Left ventricle myocardium superior (tissue), 1 donor: ENCODE results near the gene PTPRCAP. TPM values are rescaled to one million over a fixed set of nuclear protein-coding genes. Genes with fewer than 3 reads are reported as not detected.

Experiments
- ATAC-seq: fragments of 200-7000 bp; cut with Tn5 transposase; one replicate; pipeline ENCODE4 v1.9.1; 2020; ENCODE audit warnings: mild to moderate bottlenecking, moderate library complexity
- DNase-seq: peaks from one replicate; pipeline ENCODE4 v3.0.0-alpha.2; 2020
- intact Hi-C: fragments of 100-400 bp; cut with micrococcal nuclease; formaldehyde crosslinking; loops from one replicate; pipeline ENCODE4 v1.11.0; 2022
- total RNA-seq: library from RNA; stranded (reverse); fragmentation: NEBNext Ultra II Directional; extraction: Animal tissue kit (Norgen Biotek cat#: 25700); gene quantifications from one replicate; pipeline ENCODE4 v1.2.1, GENCODE V29; 2021
- donor health status: DM: no; HTN: yes; CAD: no; lungs with severe emphysema.

Gene PTPRCAP
- total RNA-seq, 1 donor from 2014 or later, result 2.0 TPM

DNA sequence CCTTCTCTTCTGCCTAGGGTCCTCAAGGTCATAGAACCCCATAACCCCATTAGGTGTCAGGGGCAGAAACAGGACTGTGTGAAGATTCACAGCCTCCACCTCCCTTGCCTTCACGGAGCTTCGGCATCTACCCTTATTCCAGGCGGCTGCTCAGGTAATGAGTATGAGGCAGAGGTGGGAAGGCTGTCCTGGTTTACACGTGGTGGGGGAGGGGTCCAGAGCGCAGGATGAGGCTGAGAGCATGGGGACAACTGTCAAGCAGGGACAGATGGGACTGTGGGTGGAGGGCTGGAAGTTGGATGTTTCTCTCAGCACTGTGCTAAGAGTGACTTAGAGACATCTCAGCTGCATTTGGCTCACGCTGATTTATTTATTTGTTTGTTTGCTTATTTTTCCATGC lies 50.0 kb downstream of the PTPRCAP start:
- intact Hi-C loops, result no loop called here
- DNase-seq (no peak), ATAC-seq (no peak)

DNA sequence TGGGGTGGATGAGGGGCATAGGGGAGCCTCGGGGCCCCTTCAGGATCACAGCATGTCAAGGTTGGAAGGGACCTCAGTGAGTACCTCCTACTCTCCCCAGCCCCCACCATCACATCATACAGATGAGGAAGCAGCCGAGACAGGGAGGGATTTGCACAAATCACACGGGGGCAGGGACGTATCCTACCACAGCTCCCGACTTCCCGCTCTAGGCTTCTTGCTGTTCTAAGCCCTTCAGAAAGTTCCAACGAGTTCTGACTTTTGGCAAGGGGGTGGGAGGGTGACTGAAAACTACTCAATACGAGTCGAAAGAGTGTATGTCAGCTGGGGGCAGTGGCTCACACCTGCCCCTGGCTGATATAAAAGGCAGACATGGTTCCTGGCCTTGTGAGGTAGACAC lies 50.4 kb downstream of the PTPRCAP start:
- DNase-seq, result no peak
- intact Hi-C loops, result no loop called here
- ATAC-seq, result no peak

Other genes with a start within 250 kb of the PTPRCAP start
- gene GRK2, start 171.2 kb downstream of the PTPRCAP start, total RNA-seq, result 56.8 TPM
- 13.1 TPM for gene ANKRD13D, start 148.4 kb downstream of the PTPRCAP start, total RNA-seq
- 18.7 TPM for gene SSH3, start 134.2 kb downstream of the PTPRCAP start, total RNA-seq
- gene POLD4, start 84.1 kb downstream of the PTPRCAP start, total RNA-seq, result 40.3 TPM
- gene CLCF1, start 64.1 kb downstream of the PTPRCAP start, total RNA-seq, result 0.89 TPM
- 5.8 TPM for gene RAD9A, start 45.7 kb downstream of the PTPRCAP start, total RNA-seq
- gene PPP1CA, start 35.8 kb downstream of the PTPRCAP start, total RNA-seq, result 106 TPM
- 0.87 TPM for gene TBC1D10C, start 33.6 kb downstream of the PTPRCAP start, total RNA-seq
- gene CARNS1, start 22.0 kb downstream of the PTPRCAP start, total RNA-seq, result 18.0 TPM
- gene RPS6KB2, start 9.2 kb downstream of the PTPRCAP start, total RNA-seq, result 25.1 TPM
- 23.2 TPM for gene CORO1B, start 5.8 kb upstream of the PTPRCAP start, total RNA-seq
- not detected for gene GPR152, start 15.0 kb upstream of the PTPRCAP start, total RNA-seq
- gene CABP4, start 17.7 kb upstream of the PTPRCAP start, total RNA-seq, result 0.64 TPM
- 91.5 TPM for gene TMEM134, start 31.6 kb upstream of the PTPRCAP start, total RNA-seq
- 51.3 TPM for gene AIP, start 45.3 kb upstream of the PTPRCAP start, total RNA-seq
- gene PITPNM1, start 67.7 kb upstream of the PTPRCAP start, total RNA-seq, result 45.5 TPM
- 55.0 TPM for gene CDK2AP2, start 70.5 kb upstream of the PTPRCAP start, total RNA-seq
- not detected for gene CABP2, start 85.8 kb upstream of the PTPRCAP start, total RNA-seq
- gene GSTP1, start 146.1 kb upstream of the PTPRCAP start, total RNA-seq, result 360 TPM
- 768 TPM for gene NDUFV1, start 169.3 kb upstream of the PTPRCAP start, total RNA-seq
- 106 TPM for gene NUDT8, start 192.3 kb upstream of the PTPRCAP start, total RNA-seq
- 0.37 TPM for gene TBX10, start 202.1 kb upstream of the PTPRCAP start, total RNA-seq
- not detected for gene ACY3, start 213.0 kb upstream of the PTPRCAP start, total RNA-seq
- gene ALDH3B2, start 236.9 kb upstream of the PTPRCAP start, total RNA-seq, result not detected